ENCODE data around the gene RAB39B.
"Not testable (repeated sequence)": the region's sequence is repeated elsewhere in the genome, so short reads cannot be mapped to it uniquely, and the experiment has no call there.

RAB39B gene

GRCh38 chrX:155263854-155264628, at the start of gene RAB39B:
Gene RAB39B, minus strand, starts transcription at chrX:155264491. Its CDS starts 203 bp downstream, at chrX:155264288.
- peak; percentile 25 for DNase-seq (ENCODE audit: low spot score)

- no peak for DNase-seq (ENCODE audit: low spot score)
Observed at GRCh38 chrX:155313766-155314165, 49.5 kb upstream of the RAB39B start.

- no peak for DNase-seq (ENCODE audit: low spot score)
Observed at GRCh38 chrX:155293771-155294170, 29.5 kb upstream of the RAB39B start.

GRCh38 chrX:155279873-155280272, 15.6 kb upstream of the RAB39B start:
- no peak for DNase-seq (ENCODE audit: low spot score)

- DNase-seq (ENCODE audit: low spot score): no peak
Observed at GRCh38 chrX:155270969-155271368, 6.7 kb upstream of the RAB39B start.

- not testable (repeated sequence) for DNase-seq (ENCODE audit: low spot score)
Observed at GRCh38 chrX:155267995-155268394, 3.7 kb upstream of the RAB39B start.

GRCh38 chrX:155266439-155266838, 2.1 kb upstream of the RAB39B start:
- no peak for DNase-seq (ENCODE audit: low spot score)

- no peak for DNase-seq (ENCODE audit: low spot score)
Observed at GRCh38 chrX:155262970-155263754, 1.1 kb downstream of the RAB39B start.

- no peak for DNase-seq (ENCODE audit: low spot score)
Observed at GRCh38 chrX:155259752-155260151, 4.5 kb downstream of the RAB39B start.

GRCh38 chrX:155251391-155251790, 12.9 kb downstream of the RAB39B start:
- DNase-seq (ENCODE audit: low spot score): no peak

- no peak for DNase-seq (ENCODE audit: low spot score)
Observed at GRCh38 chrX:155247497-155247896, 16.8 kb downstream of the RAB39B start.

- no peak for DNase-seq (ENCODE audit: low spot score)
Observed at GRCh38 chrX:155246748-155247147, 17.5 kb downstream of the RAB39B start.

- DNase-seq (ENCODE audit: low spot score): no peak
Observed at GRCh38 chrX:155242300-155242699, 22.0 kb downstream of the RAB39B start.

GRCh38 chrX:155237719-155238118, 26.6 kb downstream of the RAB39B start:
- no peak for DNase-seq (ENCODE audit: low spot score)

- peak; percentile 6 for DNase-seq (ENCODE audit: low spot score)
Observed at GRCh38 chrX:155235891-155236290, 28.4 kb downstream of the RAB39B start.

GRCh38 chrX:155231163-155231562, 33.1 kb downstream of the RAB39B start:
- DNase-seq (ENCODE audit: low spot score): no peak

- DNase-seq (ENCODE audit: low spot score): no peak
Observed at GRCh38 chrX:155225774-155226173, 38.5 kb downstream of the RAB39B start.

GRCh38 chrX:155223746-155224145, 40.5 kb downstream of the RAB39B start:
- DNase-seq (ENCODE audit: low spot score): not testable (repeated sequence)

GRCh38 chrX:155221351-155221750, 42.9 kb downstream of the RAB39B start:
- DNase-seq (ENCODE audit: low spot score): no peak

GRCh38 chrX:155218777-155219176, 45.5 kb downstream of the RAB39B start:
- no peak for DNase-seq (ENCODE audit: low spot score)

- peak; percentile 4 for DNase-seq (ENCODE audit: low spot score)
Observed at GRCh38 chrX:155216940-155217440, 47.3 kb downstream of the RAB39B start.

- DNase-seq (ENCODE audit: low spot score): peak; percentile 88
Observed at GRCh38 chrX:155216179-155216939, 47.9 kb downstream of the RAB39B start, which contains the start of gene VBP1. Gene VBP1, plus strand, starts transcription at chrX:155216460. Its CDS starts 23 bp downstream, at chrX:155216483.
